ENCODE data around the gene DDT. TPM values are rescaled to one million over a fixed set of nuclear protein-coding genes. Genes with fewer than 3 reads are reported as not detected.
"Not testable (repeated sequence)": the region's sequence is repeated elsewhere in the genome, so short reads cannot be mapped to it uniquely, and the experiment has no call there.

The DDT gene
- 42.0 and 67.9 TPM in 2 replicates for total RNA-seq (2021)
- percentile 32 among the genes with signal in this experiment for Bru-seq, nascent RNA
- percentile 37 among the genes with signal in this experiment for BruChase-seq, experiment 1, labeled RNA remaining after a 2-hour chase
- percentile 39 among the genes with signal in this experiment for BruChase-seq, experiment 2, labeled RNA remaining after a 6-hour chase
- long read RNA-seq, transcript DDT-202 (3 exons, 713 nt), result major isoform, 30 of 41 reads
- long read RNA-seq, partial matches to known transcripts, result 0 of 41 reads
- long read RNA-seq, other reads (novel, unspliced or antisense), result 9 of 41 reads

GRCh38 chr22:23974345-23974744 is at the start of gene DDT:
Gene DDT (minus strand): TSS chr22:23974441. CDS start chr22:23974414, 27 bp downstream.
- POLR2A ChIA-PET (ENCODE audit: unreplicated experiment); DNase-seq; H4K20me1 ChIP-seq (ENCODE audit: insufficient read depth); H3K27ac ChIP-seq; H3F3A ChIP-seq (ENCODE audit: insufficient read depth, low read depth); H3K9me3 ChIP-seq (ENCODE audit: insufficient read depth, low read depth); H3K79me2 ChIP-seq (ENCODE audit: low read depth); H3K4me3 ChIP-seq; H3K4me2 ChIP-seq; intact Hi-C loops (cut with micrococcal nuclease; ENCODE audit: unreplicated experiment); H3K4me1 ChIP-seq (replicated peaks; ENCODE audit: insufficient read depth); BruUV-seq (replicated peaks); H3K36me3 ChIP-seq (ENCODE audit: low read depth); H3K9me2 ChIP-seq (ENCODE audit: insufficient read depth); H3K27me3 ChIP-seq (ENCODE audit: insufficient read depth, low read depth); H2AFZ ChIP-seq: not testable (repeated sequence)
- CTCF ChIA-PET, result interaction anchor here (0.6 kb wide), 1 partner anchor 85 kb away, joined by 3 read pairs; no protein-coding TSS in a partner anchor

- intact Hi-C loops (cut with micrococcal nuclease; ENCODE audit: unreplicated experiment), result no loop called here
- H3K9me2 ChIP-seq (ENCODE audit: insufficient read depth), result no peaks in the 10 kb centered on the region
- 0 out of 2 replicates have a peak, but pooled peaks cover 4% of the 10 kb centered on the region for H3F3A ChIP-seq (ENCODE audit: insufficient read depth, low read depth)
- no peak overlapping the region for H2AFZ ChIP-seq
- no peak for TF ChIP-seq EZH2 (IDR thresholded peaks at IDR 0.05; ENCODE audit: low read depth)
- TF ChIP-seq CTCF (conservative IDR thresholded peaks at IDR 0.05), result no peak
- no peaks in the 10 kb centered on the region for H3K27me3 ChIP-seq (ENCODE audit: insufficient read depth, low read depth)
- ChIA-PET CTCF (no interaction called here), POLR2A (ENCODE audit: unreplicated experiment) (no interaction called here)
- H4K20me1 ChIP-seq (ENCODE audit: insufficient read depth), result no peaks in the 10 kb centered on the region
- DNase-seq, result no peak
- no peaks in the 10 kb centered on the region for H3K4me1 ChIP-seq (replicated peaks; ENCODE audit: insufficient read depth)
- no peak overlapping the region for H3K4me3 ChIP-seq
- no TSS peak for BruUV-seq (replicated peaks)
- no peaks in the 10 kb centered on the region for H3K9me3 ChIP-seq (ENCODE audit: insufficient read depth, low read depth)
- no peak overlapping the region for H3K27ac ChIP-seq
- no peak overlapping the region for H3K4me2 ChIP-seq
- peaks cover 27% of the 10 kb centered on the region for H3K79me2 ChIP-seq (ENCODE audit: low read depth)
- H3K36me3 ChIP-seq (ENCODE audit: low read depth), result no peaks in the 10 kb centered on the region
Observed at GRCh38 chr22:24023204-24023789, 49.1 kb upstream of the DDT start.

- H3K79me2 ChIP-seq (ENCODE audit: low read depth), result peaks cover 29% of the 10 kb centered on the region
- H2AFZ ChIP-seq, result no peak overlapping the region
- H3K4me2 ChIP-seq, result no peak overlapping the region
- H4K20me1 ChIP-seq (ENCODE audit: insufficient read depth), result no peaks in the 10 kb centered on the region
- H3K4me1 ChIP-seq (replicated peaks; ENCODE audit: insufficient read depth), result no peaks in the 10 kb centered on the region
- no peak for DNase-seq
- no peak for TF ChIP-seq CTCF (conservative IDR thresholded peaks at IDR 0.05)
- no peak for TF ChIP-seq EZH2 (IDR thresholded peaks at IDR 0.05; ENCODE audit: low read depth)
- BruUV-seq (replicated peaks), result no TSS peak
- no peaks in the 10 kb centered on the region for H3K9me3 ChIP-seq (ENCODE audit: insufficient read depth, low read depth)
- intact Hi-C loops (cut with micrococcal nuclease; ENCODE audit: unreplicated experiment), result no loop called here
- 0 out of 2 replicates have a peak, but pooled peaks cover 4% of the 10 kb centered on the region for H3F3A ChIP-seq (ENCODE audit: insufficient read depth, low read depth)
- no peaks in the 10 kb centered on the region for H3K9me2 ChIP-seq (ENCODE audit: insufficient read depth)
- H3K27me3 ChIP-seq (ENCODE audit: insufficient read depth, low read depth), result no peaks in the 10 kb centered on the region
- ChIA-PET CTCF (no interaction called here), POLR2A (ENCODE audit: unreplicated experiment) (no interaction called here)
- H3K27ac ChIP-seq, result no peak overlapping the region
- no peak overlapping the region for H3K4me3 ChIP-seq
- no peaks in the 10 kb centered on the region for H3K36me3 ChIP-seq (ENCODE audit: low read depth)
Observed at GRCh38 chr22:24021304-24021703, 47.1 kb upstream of the DDT start.

Measured in PC-9 (cell line).